ENCODE data around the gene DDAH1.

Gene DDAH1

DNA sequence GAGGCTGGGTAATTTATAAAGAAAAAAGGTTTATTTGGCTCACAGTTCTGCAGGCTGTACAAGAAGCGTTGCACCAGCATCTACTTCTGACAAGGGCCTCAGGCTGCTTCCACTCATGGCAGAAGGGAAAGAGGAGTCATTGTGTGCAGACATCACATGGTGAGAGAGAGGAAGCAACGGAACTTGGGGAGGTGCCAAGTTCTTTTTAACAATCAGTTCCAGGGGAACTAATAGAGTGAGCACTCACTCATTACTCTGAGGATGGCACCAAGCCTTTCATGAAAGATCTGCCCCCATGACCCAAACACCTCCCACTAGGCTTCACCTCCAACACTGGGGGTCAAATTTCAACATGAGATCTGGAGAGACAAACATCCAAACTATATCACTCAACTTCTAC, 77.2 kb downstream of the DDAH1 start:
- Histone ChIP-seq H3K27ac (no peak overlapping the region), H3K4me3 (no peak overlapping the region)
- TF ChIP-seq, protein P1, sequence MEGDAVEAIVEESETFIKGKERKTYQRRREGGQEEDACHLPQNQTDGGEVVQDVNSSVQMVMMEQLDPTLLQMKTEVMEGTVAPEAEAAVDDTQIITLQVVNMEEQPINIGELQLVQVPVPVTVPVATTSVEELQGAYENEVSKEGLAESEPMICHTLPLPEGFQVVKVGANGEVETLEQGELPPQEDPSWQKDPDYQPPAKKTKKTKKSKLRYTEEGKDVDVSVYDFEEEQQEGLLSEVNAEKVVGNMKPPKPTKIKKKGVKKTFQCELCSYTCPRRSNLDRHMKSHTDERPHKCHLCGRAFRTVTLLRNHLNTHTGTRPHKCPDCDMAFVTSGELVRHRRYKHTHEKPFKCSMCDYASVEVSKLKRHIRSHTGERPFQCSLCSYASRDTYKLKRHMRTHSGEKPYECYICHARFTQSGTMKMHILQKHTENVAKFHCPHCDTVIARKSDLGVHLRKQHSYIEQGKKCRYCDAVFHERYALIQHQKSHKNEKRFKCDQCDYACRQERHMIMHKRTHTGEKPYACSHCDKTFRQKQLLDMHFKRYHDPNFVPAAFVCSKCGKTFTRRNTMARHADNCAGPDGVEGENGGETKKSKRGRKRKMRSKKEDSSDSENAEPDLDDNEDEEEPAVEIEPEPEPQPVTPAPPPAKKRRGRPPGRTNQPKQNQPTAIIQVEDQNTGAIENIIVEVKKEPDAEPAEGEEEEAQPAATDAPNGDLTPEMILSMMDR (IDR thresholded peaks at IDR 0.05): no peak
- no peak for DNase-seq (ENCODE audit: low spot score)

DNA sequence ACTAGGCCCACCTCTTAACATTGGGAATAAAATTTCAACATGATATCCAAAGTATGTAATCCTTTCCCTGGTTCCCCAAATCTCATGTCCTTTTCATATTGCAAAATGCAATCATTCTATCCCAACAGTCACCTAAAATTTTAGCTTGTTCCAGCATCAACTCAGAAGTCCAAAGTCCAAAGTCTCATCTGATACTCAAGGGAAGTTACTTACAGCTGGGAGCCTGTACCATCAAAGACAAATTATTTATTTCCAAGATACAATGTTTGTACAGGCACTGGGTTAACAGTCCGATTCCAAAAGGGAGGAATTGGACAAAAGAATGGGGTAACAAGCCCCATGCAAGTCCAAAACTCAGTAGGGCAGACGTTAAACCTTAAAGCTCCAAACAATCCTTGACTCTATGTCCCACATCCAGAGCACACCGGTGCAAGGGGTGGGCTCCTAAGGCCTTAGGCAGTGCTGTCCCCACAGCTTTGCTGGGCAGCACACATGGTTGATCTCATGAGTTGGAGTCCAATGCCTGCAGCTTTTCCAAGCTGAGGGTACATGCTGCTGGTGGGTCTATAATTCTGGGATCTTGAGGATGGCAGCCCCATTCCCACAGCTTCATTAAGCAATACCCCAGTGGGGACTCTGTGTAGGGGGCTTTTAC, 78.8 kb downstream of the DDAH1 start:
- no peak overlapping the region for H3K27ac ChIP-seq
- TF ChIP-seq, protein P1 (IDR thresholded peaks at IDR 0.05): no peak
- no peak for DNase-seq (ENCODE audit: low spot score)
- H3K4me3 ChIP-seq: no peak overlapping the region

DNA sequence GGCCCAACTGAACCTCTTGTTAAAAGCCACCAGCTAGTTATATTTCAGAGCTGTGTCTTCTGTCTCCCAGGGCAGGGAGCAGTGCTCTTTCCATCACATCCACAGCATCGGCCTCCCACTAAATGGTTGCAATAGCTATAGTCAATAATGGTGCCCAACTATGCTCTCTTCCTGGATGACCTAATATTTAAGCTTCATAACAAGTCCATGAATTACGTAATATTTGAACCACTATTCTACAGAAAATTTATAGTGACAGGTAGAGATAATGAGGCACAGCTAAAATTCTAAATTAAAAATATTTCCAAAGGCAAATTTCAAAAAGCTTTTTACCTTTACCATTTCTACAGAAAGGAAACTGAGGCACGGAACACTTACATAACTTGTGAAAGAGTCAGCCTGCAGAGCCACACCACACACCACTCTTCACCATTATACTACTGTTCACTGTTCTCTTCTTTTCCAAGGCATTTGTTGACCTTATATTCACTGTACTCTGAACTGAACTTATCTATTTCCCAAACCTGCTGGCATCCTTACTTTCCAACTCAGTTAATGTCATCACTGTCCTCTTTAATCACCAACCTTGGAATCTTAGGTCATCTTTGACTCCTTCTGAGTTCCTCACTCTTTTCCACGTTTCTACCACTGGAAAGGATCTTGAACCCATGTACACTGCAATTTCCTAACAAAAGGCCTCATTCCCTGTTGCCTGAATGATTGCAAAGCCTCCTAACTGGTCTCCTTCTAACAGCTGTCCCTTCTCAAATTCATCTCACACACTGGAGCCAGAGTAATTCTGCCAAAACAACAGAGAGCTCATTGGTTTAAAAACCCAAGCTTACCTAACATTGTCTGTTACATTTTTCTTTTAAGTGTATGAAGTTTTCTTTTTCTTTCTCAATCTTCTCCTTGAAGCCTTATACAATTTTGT, 85.5 kb downstream of the DDAH1 start:
- Histone ChIP-seq H3K27ac (no peak overlapping the region), H3K4me3 (no peak overlapping the region)
- TF ChIP-seq, protein P1 (IDR thresholded peaks at IDR 0.05): no peak
- DNase-seq (ENCODE audit: low spot score): no peak

DNA sequence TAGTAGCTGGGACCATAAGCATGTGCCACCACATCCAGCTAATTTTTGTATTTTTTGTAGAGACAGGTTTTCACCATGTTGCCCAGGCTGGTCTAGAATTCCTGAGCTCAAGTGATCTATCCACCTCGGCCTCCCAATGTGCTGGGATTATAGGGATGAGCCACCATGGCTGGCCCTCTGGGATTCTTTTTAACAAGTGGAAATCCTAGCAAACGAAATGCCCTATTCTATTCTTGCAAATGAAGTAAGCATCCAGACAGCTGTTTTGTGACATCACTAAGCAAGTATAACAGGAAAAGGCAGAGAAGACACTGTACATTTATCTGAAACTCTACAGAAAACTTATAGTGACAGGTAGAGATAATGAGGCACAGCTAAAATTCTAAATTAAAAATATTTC, 86.4 kb downstream of the DDAH1 start:
- no peak for DNase-seq (ENCODE audit: low spot score)
- no peak overlapping the region for H3K4me3 ChIP-seq
- TF ChIP-seq, protein P1 (IDR thresholded peaks at IDR 0.05): no peak
- no peak overlapping the region for H3K27ac ChIP-seq

DNA sequence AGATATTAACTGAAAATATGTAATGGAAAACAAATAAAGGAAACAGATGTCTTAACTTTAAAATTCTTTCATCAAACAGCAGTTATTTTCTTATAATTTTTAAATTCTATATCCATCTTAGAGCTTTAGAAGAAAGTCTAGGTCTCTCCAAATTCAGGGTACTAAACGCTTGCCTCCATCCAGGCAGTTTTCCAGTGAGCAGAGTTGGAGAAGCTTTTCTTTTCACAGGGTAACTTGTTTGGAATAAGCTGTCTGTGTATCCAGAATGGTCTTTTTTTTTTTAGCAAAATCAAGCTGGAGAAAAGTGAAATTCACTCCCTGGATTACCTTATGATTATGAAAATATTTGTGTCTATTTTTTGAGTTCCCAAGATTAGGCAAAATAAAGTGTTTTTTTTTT, 88.6 kb downstream of the DDAH1 start:
- H3K4me3 ChIP-seq: no peak overlapping the region
- DNase-seq (ENCODE audit: low spot score): no peak
- no peak overlapping the region for H3K27ac ChIP-seq
- TF ChIP-seq, protein P1 (IDR thresholded peaks at IDR 0.05): no peak

DNA sequence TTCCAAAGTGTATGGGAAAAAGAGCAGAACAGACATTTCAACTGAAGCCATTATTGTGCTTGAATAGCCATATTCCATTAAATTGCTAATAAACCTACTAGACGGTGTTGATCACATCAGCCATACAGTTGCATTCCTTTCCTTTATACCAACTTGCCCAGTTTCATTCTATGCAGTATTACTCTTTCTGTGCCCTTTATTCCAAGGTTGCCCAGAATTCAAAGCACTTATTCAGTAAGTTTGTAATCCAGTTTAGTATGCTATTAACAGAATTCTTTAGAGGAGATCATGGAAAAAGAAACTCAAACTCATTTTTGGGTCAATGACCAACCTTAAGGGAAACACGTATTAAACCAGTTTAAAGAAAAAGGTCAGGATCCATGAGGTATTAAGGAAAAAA, 89.5 kb downstream of the DDAH1 start:
- TF ChIP-seq, protein P1 (IDR thresholded peaks at IDR 0.05): no peak
- no peak for DNase-seq (ENCODE audit: low spot score)
- Histone ChIP-seq H3K4me3 (no peak overlapping the region), H3K27ac (no peak overlapping the region)
